Measurements from ENCODE around the gene HLA-DRB5.
"Not testable (repeated sequence)": the region's sequence is repeated elsewhere in the genome, so short reads cannot be mapped to it uniquely, and the experiment has no call there.

Gene HLA-DRB5

GRCh38 chr6:32554116-32554965, 24.3 kb upstream of the HLA-DRB5 start:
- DNase-seq (ENCODE audit: low read depth): no peak
- H3K4me3 ChIP-seq (ENCODE audit: low read depth, low read length): no peak overlapping the region
- TF ChIP-seq MYC (IDR thresholded peaks at IDR 0.05; ENCODE audit: low read depth, low read length) (no peak), CTCF (IDR thresholded peaks at IDR 0.05; ENCODE audit: low read depth, low read length) (no peak), MAX (IDR thresholded peaks at IDR 0.05; ENCODE audit: low read depth, low read length) (no peak), POLR2A (IDR thresholded peaks at IDR 0.05; ENCODE audit: extremely low read depth, insufficient read length) (no peak)

GRCh38 chr6:32553037-32553742, 23.1 kb upstream of the HLA-DRB5 start:
- DNase-seq (ENCODE audit: low read depth): no peak
- TF ChIP-seq CTCF (IDR thresholded peaks at IDR 0.05; ENCODE audit: low read depth, low read length) (no peak), MYC (IDR thresholded peaks at IDR 0.05; ENCODE audit: low read depth, low read length) (no peak), MAX (IDR thresholded peaks at IDR 0.05; ENCODE audit: low read depth, low read length) (no peak), POLR2A (IDR thresholded peaks at IDR 0.05; ENCODE audit: extremely low read depth, insufficient read length) (no peak)

GRCh38 chr6:32551410-32551809, 21.3 kb upstream of the HLA-DRB5 start:
- H3K4me3 ChIP-seq (ENCODE audit: low read depth, low read length): no peak overlapping the region
- TF ChIP-seq MAX (IDR thresholded peaks at IDR 0.05; ENCODE audit: low read depth, low read length) (no peak), POLR2A (IDR thresholded peaks at IDR 0.05; ENCODE audit: extremely low read depth, insufficient read length) (no peak), MYC (IDR thresholded peaks at IDR 0.05; ENCODE audit: low read depth, low read length) (no peak), CTCF (IDR thresholded peaks at IDR 0.05; ENCODE audit: low read depth, low read length) (no peak)
- DNase-seq (ENCODE audit: low read depth): no peak

More at GRCh38 chr6:32553037-32553742, 23.1 kb upstream of the HLA-DRB5 start:
- H3K4me3 ChIP-seq (ENCODE audit: low read depth, low read length): no peak overlapping the region

GRCh38 chr6:32539839-32540238, 9.8 kb upstream of the HLA-DRB5 start:
- DNase-seq (ENCODE audit: low read depth): no peak
- TF ChIP-seq MYC (IDR thresholded peaks at IDR 0.05; ENCODE audit: low read depth, low read length) (no peak), MAX (IDR thresholded peaks at IDR 0.05; ENCODE audit: low read depth, low read length) (no peak), POLR2A (IDR thresholded peaks at IDR 0.05; ENCODE audit: extremely low read depth, insufficient read length) (no peak), CTCF (IDR thresholded peaks at IDR 0.05; ENCODE audit: low read depth, low read length) (no peak)
- H3K4me3 ChIP-seq (ENCODE audit: low read depth, low read length): no peak overlapping the region

- not testable (repeated sequence) for DNase-seq (ENCODE audit: low read depth); H3K4me3 ChIP-seq (ENCODE audit: low read depth, low read length)
Measured at GRCh38 chr6:32530431-32530793, 325 bp upstream of the HLA-DRB5 start.

GRCh38 chr6:32522302-32523047, 7.6 kb downstream of the HLA-DRB5 start:
- TF ChIP-seq POLR2A (IDR thresholded peaks at IDR 0.05; ENCODE audit: extremely low read depth, insufficient read length) (no peak), MAX (IDR thresholded peaks at IDR 0.05; ENCODE audit: low read depth, low read length) (no peak), MYC (IDR thresholded peaks at IDR 0.05; ENCODE audit: low read depth, low read length) (no peak), CTCF (IDR thresholded peaks at IDR 0.05; ENCODE audit: low read depth, low read length) (no peak)
- DNase-seq (ENCODE audit: low read depth): no peak
- no peak overlapping the region for H3K4me3 ChIP-seq (ENCODE audit: low read depth, low read length)
